Thymus (tissue), 14 donors: ENCODE data around the gene EP300. TPM values are rescaled to one million over a fixed set of nuclear protein-coding genes. Genes with fewer than 3 reads are reported as not detected.
"Not testable (repeated sequence)": the region's sequence is repeated elsewhere in the genome, so short reads cannot be mapped to it uniquely, and the experiment has no call there.

Experiments used
- DNase-seq, 9 donors: peaks; one replicate each; pipeline ENCODE4 v3.0.0-alpha.2; 2013; ENCODE audit warnings: low spot score in 9 of 9, low read depth in 6 of 9, missing footprints in 1 of 9
- H3K27ac ChIP-seq, 2 donors: one replicate each; pipeline ENCODE4 v1.5.1; 2013; ENCODE audit warnings: control low read depth in 1 of 2, low read depth in 1 of 2, low read length in 1 of 2, mild to moderate bottlenecking in 1 of 2, moderate library complexity in 1 of 2
- H3K27me3 ChIP-seq, 2 donors: one replicate each; pipeline ENCODE4 v1.5.1; 2013; ENCODE audit warnings: low read length in 1 of 2; ENCODE audit not compliant: control insufficient read depth in 2 of 2, insufficient read depth in 1 of 2
- H3K36me3 ChIP-seq, 2 donors: one replicate each; pipeline ENCODE4 v1.5.1; 2013; ENCODE audit warnings: low read length in 1 of 2, mild to moderate bottlenecking in 1 of 2, moderate library complexity in 1 of 2; ENCODE audit not compliant: control insufficient read depth in 2 of 2, insufficient read depth in 2 of 2
- H3K4me1 ChIP-seq, 2 donors: one replicate each; pipeline ENCODE4 v1.5.1; 2013; ENCODE audit warnings: low read length in 2 of 2; ENCODE audit not compliant: control insufficient read depth in 2 of 2, insufficient read depth in 2 of 2
- H3K4me3 ChIP-seq, 2 donors: one replicate each; pipeline ENCODE4 v1.5.1; 2013; ENCODE audit warnings: low read length in 2 of 2, control low read depth in 1 of 2, mild to moderate bottlenecking in 1 of 2
- H3K9me3 ChIP-seq, 2 donors: one replicate each; pipeline ENCODE4 v1.5.1; 2013; ENCODE audit warnings: low read length in 1 of 2, mild to moderate bottlenecking in 1 of 2; ENCODE audit not compliant: control insufficient read depth in 2 of 2, insufficient read depth in 1 of 2
- WGBS: extraction: QIAGEN DNeasy Blood & Tissue Kit; methylation state at CpG from one replicate; pipeline ENCODE4 v1.1.7; 2013; 5-methylcytosine and 5-hydroxymethylcytosine counted together
- long read RNA-seq, 10 donors: transcript quantifications; one replicate each; lab custom pipeline, GENCODE V29; 2026
- polyA plus RNA-seq: library from polyadenylated mRNA; stranded (reverse); fragments of 200-250 nt; gene quantifications from one replicate; pipeline ENCODE4 v1.2.3, GENCODE V29; 2013
- total RNA-seq: library from RNA; stranded (reverse); fragments of 120-200 nt; gene quantifications from one replicate; pipeline ENCODE4 v1.2.4, GENCODE V29; 2013
- donor health status: healthy.

EP300 gene
- 17.1 TPM for total RNA-seq
- polyA plus RNA-seq, result 11.1 TPM
- long read RNA-seq, donor 1, result 0 reads
- long read RNA-seq, donor 2, partial matches to known transcripts, result 88 of 107 reads
- long read RNA-seq, donor 2, other reads (novel, unspliced or antisense), result 17 of 107 reads
- long read RNA-seq, donor 3, partial matches to known transcripts, result 25 of 40 reads
- long read RNA-seq, donor 3, other reads (novel, unspliced or antisense), result 13 of 40 reads
- long read RNA-seq, donor 4, partial matches to known transcripts, result 0 of 4 reads
- long read RNA-seq, donor 4, other reads (novel, unspliced or antisense), result 0 of 4 reads
- long read RNA-seq, donor 5, partial matches to known transcripts, result 0 of 1 reads
- long read RNA-seq, donor 5, other reads (novel, unspliced or antisense), result 0 of 1 reads
- long read RNA-seq, donor 6, transcript EP300-207 (2 exons, 613 nt), result major isoform, 6 of 13 reads
- long read RNA-seq, donor 6, partial matches to known transcripts, result 7 of 13 reads
- long read RNA-seq, donor 6, other reads (novel, unspliced or antisense), result 0 of 13 reads
- long read RNA-seq, donor 7, partial matches to known transcripts, result 0 of 3 reads
- long read RNA-seq, donor 7, other reads (novel, unspliced or antisense), result 0 of 3 reads
- long read RNA-seq, donor 8, partial matches to known transcripts, result 0 of 2 reads
- long read RNA-seq, donor 8, other reads (novel, unspliced or antisense), result 0 of 2 reads
- long read RNA-seq, donor 9, partial matches to known transcripts, result 15 of 15 reads
- long read RNA-seq, donor 9, other reads (novel, unspliced or antisense), result 0 of 15 reads
- long read RNA-seq, donor 10, partial matches to known transcripts, result 0 of 3 reads
- long read RNA-seq, donor 10, other reads (novel, unspliced or antisense), result 0 of 3 reads

- H3K4me3 ChIP-seq, result peak within 1 kb of the TSS; percentile 92 to 100
- peak in 7 of 9 donors; percentile 67 to 92 (median 81) for DNase-seq
- no peaks in the 10 kb centered on the region for H3K27me3 ChIP-seq
- peaks cover 0 to 4% of the 10 kb centered on the region in 2 donors for H3K36me3 ChIP-seq
- H3K9me3 ChIP-seq, result peaks cover 0 to 2% of the 10 kb centered on the region in 2 donors
- peak within 1 kb of the TSS; percentile 100 for H3K27ac ChIP-seq
- under 1% methylated on average over 110 of the region's 112 CpGs for WGBS
- H3K4me1 ChIP-seq, result peaks cover 9 to 14% of the 10 kb centered on the region in 2 donors
These were observed at the start of gene EP300 for GRCh38 chr22:41092023-41092817. Gene EP300 (plus strand): TSS chr22:41092592. CDS start chr22:41093005, 413 bp downstream.

- H3K27me3 ChIP-seq, result no peaks in the 10 kb centered on the region
- no peak for DNase-seq
- peaks cover 0 to 2% of the 10 kb centered on the region in 2 donors for H3K4me1 ChIP-seq
- no peak overlapping the region for H3K27ac ChIP-seq
- no peaks in the 10 kb centered on the region for H3K36me3 ChIP-seq
- H3K4me3 ChIP-seq, result no peak overlapping the region
- no peaks in the 10 kb centered on the region for H3K9me3 ChIP-seq
- WGBS, result 95% methylated on average over 6 of the region's 6 CpGs
These were observed 48.7 kb upstream of the EP300 start for GRCh38 chr22:41043722-41044121.

- not testable (repeated sequence) for H3K27ac ChIP-seq, H3K4me3 ChIP-seq, H3K4me1 ChIP-seq, H3K9me3 ChIP-seq, H3K36me3 ChIP-seq, H3K27me3 ChIP-seq, DNase-seq
- WGBS, result 89% methylated on average over 12 of the region's 12 CpGs
These were observed 46.8 kb upstream of the EP300 start for GRCh38 chr22:41045575-41045974.

GRCh38 chr22:41047801-41048211, 44.6 kb upstream of the EP300 start:
- Histone ChIP-seq H3K27me3 (no peaks in the 10 kb centered on the region), H3K4me3 (no peak overlapping the region), H3K27ac (no peak overlapping the region), H3K9me3 (no peaks in the 10 kb centered on the region), H3K36me3 (no peaks in the 10 kb centered on the region), H3K4me1 (peaks cover 0 to 6% of the 10 kb centered on the region in 2 donors)
- no peak for DNase-seq
- WGBS, result 99% methylated on average over 3 of the region's 3 CpGs

- not testable (repeated sequence) for H3K9me3 ChIP-seq, H3K4me3 ChIP-seq, H3K4me1 ChIP-seq, DNase-seq, H3K36me3 ChIP-seq, H3K27me3 ChIP-seq, H3K27ac ChIP-seq
- WGBS, result 94% methylated on average over 12 of the region's 12 CpGs
These were observed 44.0 kb upstream of the EP300 start for GRCh38 chr22:41048345-41048744.

GRCh38 chr22:41048791-41049717, 43.3 kb upstream of the EP300 start:
- Histone ChIP-seq H3K27ac (no peak overlapping the region), H3K36me3 (no peaks in the 10 kb centered on the region), H3K4me1 (peaks cover 0 to 6% of the 10 kb centered on the region in 2 donors), H3K9me3 (no peaks in the 10 kb centered on the region), H3K4me3 (no peak overlapping the region), H3K27me3 (no peaks in the 10 kb centered on the region)
- WGBS, result 74% methylated on average over 31 of the region's 31 CpGs
- peak in 1 of 9 donors; percentile 20 for DNase-seq

- 97% methylated on average over 4 of the region's 4 CpGs for WGBS
- H3K27me3 ChIP-seq, result not testable (repeated sequence)
These were observed 42.6 kb upstream of the EP300 start for GRCh38 chr22:41049795-41050194.

GRCh38 chr22:41050883-41051282, 41.5 kb upstream of the EP300 start:
- Histone ChIP-seq H3K36me3 (no peaks in the 10 kb centered on the region), H3K4me1 (peaks cover 0 to 6% of the 10 kb centered on the region in 2 donors), H3K4me3 (no peak overlapping the region), H3K9me3 (no peaks in the 10 kb centered on the region), H3K27me3 (no peaks in the 10 kb centered on the region), H3K27ac (no peak overlapping the region)
- no peak for DNase-seq
- 95% methylated on average over 2 of the region's 2 CpGs for WGBS

More at GRCh38 chr22:41049795-41050194, 42.6 kb upstream of the EP300 start:
- H3K4me3 ChIP-seq, H3K4me1 ChIP-seq, DNase-seq, H3K27ac ChIP-seq, H3K9me3 ChIP-seq, H3K36me3 ChIP-seq: not testable (repeated sequence)
